Dermis microvascular lymphatic vessel endothelial cell (primary cell): Measurements from ENCODE around the gene MANBA. TPM values are rescaled to one million over a fixed set of nuclear protein-coding genes. Genes with fewer than 3 reads are reported as not detected.

Source experiments
- DNase-seq, 2 donors: peaks; one replicate each; pipeline versions ENCODE4 v3.0.0 to v3.0.0-alpha.2; 2010; ENCODE audit warnings: low read depth in 2 of 2
- total RNA-seq: library from RNA; depleted of rRNA; stranded (reverse); fragments of >200 nt; gene quantifications from 2 replicates; pipeline ENCODE4 v1.2.1, GENCODE V29; 2014

Gene MANBA
- total RNA-seq, 1 donor from 2014 or later, result 8.3 TPM

- DNase-seq, result no peak
Observed at GRCh38 chr4:102683881-102684609, 76.7 kb downstream of the MANBA start.

GRCh38 chr4:102678695-102679335 is 82.0 kb downstream of the MANBA start:
- DNase-seq, result no peak

GRCh38 chr4:102678107-102678506 is 82.7 kb downstream of the MANBA start:
- no peak for DNase-seq

GRCh38 chr4:102675141-102675540 is 85.6 kb downstream of the MANBA start:
- DNase-seq, result no peak

GRCh38 chr4:102667001-102667400 is 93.8 kb downstream of the MANBA start:
- DNase-seq, result no peak

- DNase-seq, result no peak
Observed at GRCh38 chr4:102665527-102665926, 95.2 kb downstream of the MANBA start.

GRCh38 chr4:102663073-102663472 is 97.7 kb downstream of the MANBA start:
- DNase-seq, result no peak

- no peak for DNase-seq
Observed at GRCh38 chr4:102657206-102657605, 103.6 kb downstream of the MANBA start.

- no peak for DNase-seq
Observed at GRCh38 chr4:102647117-102647516, 113.7 kb downstream of the MANBA start.

GRCh38 chr4:102642631-102643298 is 118.0 kb downstream of the MANBA start:
- DNase-seq, result no peak

- DNase-seq, result no peak
Observed at GRCh38 chr4:102641793-102642192, 119.0 kb downstream of the MANBA start.

- peak in 1 of 2 donors; percentile 62 for DNase-seq
Observed at GRCh38 chr4:102640669-102641068, 120.1 kb downstream of the MANBA start.

GRCh38 chr4:102639598-102639997 is 121.2 kb downstream of the MANBA start:
- DNase-seq, result no peak

GRCh38 chr4:102638621-102639020 is 122.1 kb downstream of the MANBA start:
- DNase-seq, result no peak

GRCh38 chr4:102637391-102637790 is 123.4 kb downstream of the MANBA start:
- DNase-seq, result no peak

- no peak for DNase-seq
Observed at GRCh38 chr4:102633100-102633499, 127.7 kb downstream of the MANBA start.

- no peak for DNase-seq
Observed at GRCh38 chr4:102632241-102633065, 128.3 kb downstream of the MANBA start.

- no peak for DNase-seq
Observed at GRCh38 chr4:102631616-102632015, 129.2 kb downstream of the MANBA start.

- no peak for DNase-seq
Observed at GRCh38 chr4:102629673-102630072, 131.1 kb downstream of the MANBA start.

GRCh38 chr4:102627831-102628523 is 132.8 kb downstream of the MANBA start:
- DNase-seq, result peak in 1 of 2 donors; percentile 75
